Loucy (cell line): Measurements from ENCODE around the gene CDC42EP3.

ENCODE experiments used
- CTCF ChIP-seq: fragments of 200-600 bp; sonication (generic); conservative IDR thresholded peaks from 2 replicates; pipeline ENCODE4 v1.5.1; 2014; ENCODE audit warnings: mild to moderate bottlenecking, antibody characterized with exemption, low read length
- EZH2phosphoT487 ChIP-seq: fragments of 200-600 bp; IDR thresholded peaks from 2 replicates; pipeline ENCODE4 v1.6.1; 2018; ENCODE audit warnings: antibody characterized with exemption, mild to moderate bottlenecking, moderate library complexity, borderline replicate concordance

- TF ChIP-seq CTCF, result no peak
- TF ChIP-seq EZH2phosphoT487, result no peak
These were observed 17.6 kb downstream of the CDC42EP3 start for GRCh38 chr2:37653805-37654378.
